AG09319 (cell line): ENCODE results near the gene GALNT17.

ENCODE experiments used
- DNase-seq: peaks from one replicate; pipeline ENCODE4 v3.0.0-alpha.2; 2010; ENCODE audit warnings: low read depth; ENCODE audit errors: extremely low read depth
- TF ChIP-seq, protein P1 (sequence below): IDR thresholded peaks from 2 replicates; pipeline ENCODE4 v1.5.1; 2011; ENCODE audit warnings: low read depth, mild to moderate bottlenecking, inconsistent platforms, low read length, moderate library complexity

GALNT17 gene

GRCh38 chr7:71283802-71284201, 151.9 kb downstream of the GALNT17 start:
- TF ChIP-seq, protein P1, sequence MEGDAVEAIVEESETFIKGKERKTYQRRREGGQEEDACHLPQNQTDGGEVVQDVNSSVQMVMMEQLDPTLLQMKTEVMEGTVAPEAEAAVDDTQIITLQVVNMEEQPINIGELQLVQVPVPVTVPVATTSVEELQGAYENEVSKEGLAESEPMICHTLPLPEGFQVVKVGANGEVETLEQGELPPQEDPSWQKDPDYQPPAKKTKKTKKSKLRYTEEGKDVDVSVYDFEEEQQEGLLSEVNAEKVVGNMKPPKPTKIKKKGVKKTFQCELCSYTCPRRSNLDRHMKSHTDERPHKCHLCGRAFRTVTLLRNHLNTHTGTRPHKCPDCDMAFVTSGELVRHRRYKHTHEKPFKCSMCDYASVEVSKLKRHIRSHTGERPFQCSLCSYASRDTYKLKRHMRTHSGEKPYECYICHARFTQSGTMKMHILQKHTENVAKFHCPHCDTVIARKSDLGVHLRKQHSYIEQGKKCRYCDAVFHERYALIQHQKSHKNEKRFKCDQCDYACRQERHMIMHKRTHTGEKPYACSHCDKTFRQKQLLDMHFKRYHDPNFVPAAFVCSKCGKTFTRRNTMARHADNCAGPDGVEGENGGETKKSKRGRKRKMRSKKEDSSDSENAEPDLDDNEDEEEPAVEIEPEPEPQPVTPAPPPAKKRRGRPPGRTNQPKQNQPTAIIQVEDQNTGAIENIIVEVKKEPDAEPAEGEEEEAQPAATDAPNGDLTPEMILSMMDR: no peak
- no peak for DNase-seq

DNA sequence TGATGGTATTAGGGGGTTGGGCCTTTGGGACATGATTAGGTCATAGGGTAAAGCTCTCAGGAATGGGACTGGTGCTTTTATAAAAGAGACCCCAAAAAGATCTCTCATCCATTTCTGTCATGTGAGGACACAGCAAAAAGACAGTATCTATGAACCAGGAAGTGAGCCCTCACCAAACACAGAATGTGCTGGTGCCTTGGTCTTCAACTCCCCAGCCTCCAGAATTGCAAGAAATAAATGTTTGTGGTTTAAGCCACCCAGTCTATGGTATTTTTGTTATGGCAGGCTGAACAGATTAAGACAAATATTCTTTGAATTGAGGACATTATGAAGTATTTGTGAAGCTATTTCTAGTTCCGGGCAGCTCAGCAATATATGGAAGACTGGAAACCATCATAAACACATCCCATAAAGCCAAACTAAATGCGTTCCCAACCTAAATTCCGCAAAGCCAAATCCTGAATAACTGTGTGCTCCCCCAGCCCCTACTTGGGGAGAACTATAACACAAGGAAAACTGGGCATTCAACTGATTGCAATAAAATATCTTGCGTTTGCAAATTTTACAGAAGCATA, 153.7 kb downstream of the GALNT17 start:
- no peak for DNase-seq
- TF ChIP-seq, protein P1: no peak

DNA sequence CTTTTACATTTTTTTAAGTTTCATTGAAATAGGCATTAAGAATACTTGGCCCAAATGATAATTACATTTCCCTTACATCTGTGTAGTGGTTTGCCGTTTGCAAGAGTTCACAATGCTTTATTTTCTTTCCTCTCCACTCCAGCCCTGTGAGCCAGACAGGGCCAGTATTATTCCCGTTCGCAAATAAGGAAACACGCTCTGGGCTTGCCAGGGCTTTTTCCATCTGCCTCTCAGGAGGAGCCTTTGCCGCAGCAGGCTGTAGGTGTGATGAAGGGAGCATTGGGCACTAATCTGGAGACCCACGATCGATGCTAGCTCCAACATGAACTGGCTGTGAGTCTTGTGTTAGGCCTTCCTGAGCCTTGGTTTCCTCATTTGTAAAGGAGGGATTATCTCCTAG, 154.4 kb downstream of the GALNT17 start:
- TF ChIP-seq, protein P1: no peak
- DNase-seq: no peak

GRCh38 chr7:71286924-71287323, 155.0 kb downstream of the GALNT17 start:
- TF ChIP-seq, protein P1: no peak
- DNase-seq: no peak

DNA sequence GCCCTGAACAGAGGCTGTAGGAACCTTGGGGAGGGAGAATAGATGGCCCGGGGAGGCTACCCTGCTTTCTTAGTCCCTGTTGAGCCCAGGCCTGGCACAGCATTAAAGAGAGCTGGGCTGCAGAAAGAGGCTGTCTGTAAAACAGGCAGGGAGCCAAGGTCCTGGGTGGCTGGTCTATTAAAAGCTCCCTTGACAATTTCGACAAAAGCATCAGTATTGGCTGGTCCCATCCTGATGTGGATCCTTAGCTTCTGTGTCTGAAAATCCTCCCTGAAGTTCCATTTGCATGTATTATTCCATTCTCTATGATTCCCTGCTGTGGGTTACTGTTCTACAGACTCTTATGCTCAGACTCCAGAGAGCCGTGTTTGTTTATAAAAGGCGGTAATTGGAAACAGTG, 158.5 kb downstream of the GALNT17 start:
- DNase-seq: no peak
- TF ChIP-seq, protein P1: no peak

GRCh38 chr7:71298378-71298777, 166.4 kb downstream of the GALNT17 start:
- TF ChIP-seq, protein P1: no peak

DNA sequence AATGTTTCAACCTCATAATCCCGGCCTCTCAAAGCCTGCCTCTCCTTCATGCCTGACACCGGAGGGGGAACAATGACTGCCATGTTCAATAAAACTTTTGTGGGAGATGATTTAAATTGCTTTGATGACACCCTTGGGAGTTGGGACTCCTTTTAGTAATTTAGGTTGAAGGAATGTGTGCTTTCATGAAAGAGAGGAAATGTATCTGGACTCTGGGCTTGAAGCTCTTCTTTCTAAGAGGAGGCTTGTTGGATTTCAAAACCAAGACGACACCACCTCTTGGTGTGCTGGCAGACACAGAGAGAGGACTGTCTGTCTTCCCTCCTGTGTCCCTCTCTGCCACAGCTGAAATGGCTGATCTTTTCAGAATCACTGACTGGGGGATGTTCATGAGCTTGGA, 168.1 kb downstream of the GALNT17 start:
- no peak for DNase-seq
- TF ChIP-seq, protein P1: no peak

More at GRCh38 chr7:71298378-71298777, 166.4 kb downstream of the GALNT17 start:
- DNase-seq: no peak
